Glutamatergic neuron (in vitro differentiated cells): Measurements from ENCODE around the gene VIL1. TPM values are rescaled to one million over a fixed set of nuclear protein-coding genes. Genes with fewer than 3 reads are reported as not detected.

Source experiments
- DNase-seq: peaks from one replicate; pipeline ENCODE4 v3.0.0; 2022
- H3K27ac Mint-ChIP-seq: one replicate; pipeline ENCODE4 v1.8.0; 2020; ENCODE audit warnings: mild to moderate bottlenecking, mixed read lengths, inconsistent platforms; ENCODE audit not compliant: unreplicated experiment
- H3K27me3 Mint-ChIP-seq: one replicate; pipeline ENCODE4 v1.8.0; 2020; ENCODE audit warnings: mild to moderate bottlenecking, moderate library complexity, mixed read lengths, inconsistent platforms; ENCODE audit not compliant: unreplicated experiment
- H3K36me3 Mint-ChIP-seq: one replicate; pipeline ENCODE4 v1.8.0; 2020; ENCODE audit warnings: mild to moderate bottlenecking, mixed read lengths, inconsistent platforms; ENCODE audit not compliant: unreplicated experiment
- H3K4me1 Mint-ChIP-seq: one replicate; pipeline ENCODE4 v1.8.0; 2020; ENCODE audit warnings: mild to moderate bottlenecking, low read depth, mixed read lengths, inconsistent platforms; ENCODE audit not compliant: unreplicated experiment
- H3K4me3 Mint-ChIP-seq: one replicate; pipeline ENCODE4 v1.8.0; 2020; ENCODE audit warnings: mild to moderate bottlenecking, mixed read lengths, inconsistent platforms; ENCODE audit not compliant: unreplicated experiment
- H3K9me3 Mint-ChIP-seq: one replicate; pipeline ENCODE4 v1.8.0; 2020; ENCODE audit warnings: mild to moderate bottlenecking, moderate library complexity, mixed read lengths, inconsistent platforms; ENCODE audit not compliant: unreplicated experiment
- CTCF ChIP-seq: fragments of 200-600 bp; sonication (generic); IDR thresholded peaks from one replicate; pipeline ENCODE4 v1.5.0; 2021; ENCODE audit not compliant: partially characterized antibody, unreplicated experiment
- total RNA-seq: library from RNA; stranded (reverse); fragmentation: NEBNext Ultra II Directional; extraction: Animal tissue kit (Norgen Biotek cat#: 25700); gene quantifications from one replicate; pipeline ENCODE4 v1.2.1, GENCODE V29; 2021; ENCODE audit not compliant: unreplicated experiment

Gene VIL1
- total RNA-seq, 1 donor from 2014 or later: not detected

- Mint-ChIP-seq H3K27me3 (peaks cover 13% of the 10 kb centered on the region), H3K36me3 (no peaks in the 10 kb centered on the region), H3K27ac (peak overlapping the region; percentile 84), H3K4me1 (peaks cover 18% of the 10 kb centered on the region), H3K9me3 (peaks cover 5% of the 10 kb centered on the region), H3K4me3 (peak overlapping the region; percentile 34)
- no peak for DNase-seq
- no peak for TF ChIP-seq CTCF
Observed at GRCh38 chr2:218404351-218405085, 14.4 kb upstream of the VIL1 start.

- Mint-ChIP-seq H3K27ac (peak overlapping the region; percentile 84), H3K27me3 (peaks cover 13% of the 10 kb centered on the region), H3K36me3 (no peaks in the 10 kb centered on the region), H3K4me1 (peaks cover 18% of the 10 kb centered on the region), H3K4me3 (peak overlapping the region; percentile 86), H3K9me3 (peaks cover 5% of the 10 kb centered on the region)
- TF ChIP-seq CTCF: no peak
- DNase-seq: no peak
Observed at GRCh38 chr2:218405086-218405745, 13.7 kb upstream of the VIL1 start.

GRCh38 chr2:218405746-218406208 is 13.1 kb upstream of the VIL1 start:
- TF ChIP-seq CTCF: no peak
- H3K4me3 Mint-ChIP-seq: peak overlapping the region; percentile 86
- H3K27me3 Mint-ChIP-seq: peaks cover 13% of the 10 kb centered on the region
- H3K36me3 Mint-ChIP-seq: no peaks in the 10 kb centered on the region
- peak overlapping the region; percentile 84 for H3K27ac Mint-ChIP-seq
- H3K4me1 Mint-ChIP-seq: peaks cover 18% of the 10 kb centered on the region
- no peak for DNase-seq
- H3K9me3 Mint-ChIP-seq: peaks cover 5% of the 10 kb centered on the region

DNA sequence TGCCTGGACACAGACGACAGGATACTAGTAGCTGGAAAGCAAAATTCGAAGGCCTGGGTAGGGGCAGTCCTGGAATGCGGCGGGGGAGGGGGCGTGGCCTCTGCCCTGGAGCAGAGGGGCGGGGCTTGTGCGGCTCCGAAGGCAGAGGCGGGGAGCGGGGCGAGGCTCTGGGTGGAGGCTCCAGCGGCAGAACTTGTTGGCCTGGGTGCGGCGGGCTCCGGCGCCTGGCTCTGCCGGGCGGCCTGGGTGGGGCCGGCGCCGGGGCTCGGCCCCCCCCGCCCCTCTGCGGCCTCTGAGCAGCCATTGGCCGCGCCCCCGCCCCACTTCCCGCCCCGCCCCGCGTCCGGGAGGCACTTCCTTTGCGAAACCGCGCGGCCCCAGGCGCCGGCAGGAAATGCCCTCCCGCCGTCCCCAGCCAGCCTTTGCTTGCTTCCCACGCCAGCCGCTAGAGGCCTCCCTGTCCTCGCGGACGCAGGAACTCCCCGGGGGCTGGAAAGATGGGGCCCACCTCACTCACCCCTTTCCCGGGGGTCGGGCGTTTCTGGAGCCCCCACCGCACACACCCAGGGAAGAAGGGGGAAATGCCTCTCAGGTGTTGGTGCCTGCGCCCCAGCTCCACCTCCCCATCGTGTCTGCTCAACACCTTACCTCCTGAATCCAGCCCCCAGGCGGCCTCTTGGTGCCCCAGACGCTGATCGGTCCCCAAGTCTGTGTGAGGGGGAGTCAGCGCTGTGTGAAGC is 12.5 kb upstream of the VIL1 start:
- TF ChIP-seq CTCF: peak; percentile 62
- Mint-ChIP-seq H3K36me3 (no peaks in the 10 kb centered on the region), H3K4me1 (peaks cover 18% of the 10 kb centered on the region), H3K4me3 (peak overlapping the region; percentile 86), H3K9me3 (peaks cover 5% of the 10 kb centered on the region), H3K27ac (peak overlapping the region; percentile 86), H3K27me3 (peaks cover 13% of the 10 kb centered on the region)
- peak; percentile 98 for DNase-seq
